Body of pancreas (tissue), 4 donors: ENCODE data around the gene ACAD8. TPM values are rescaled to one million over a fixed set of nuclear protein-coding genes. Genes with fewer than 3 reads are reported as not detected.

Experiments
- ATAC-seq: fragments of 150-250 bp; one replicate; pipeline ENCODE4 v1.9.1; 2016
- DNase-seq, 4 donors: peaks; one replicate each; pipeline ENCODE4 v3.0.0-alpha.2; 2019
- H3K27ac ChIP-seq, 4 donors: fragments of 200-600 bp; sonication (generic); 1 replicate in 3 of 4; 2 replicates in 1 of 4; pipeline versions ENCODE4 v1.5.1 to v1.6.1; 2016 to 2019; ENCODE audit warnings: mild to moderate bottlenecking in 1 of 4, mixed read lengths in 1 of 4, moderate library complexity in 1 of 4
- H3K27me3 ChIP-seq, 2 donors: fragments of 200-600 bp; sonication (generic); one replicate each; pipeline ENCODE4 v1.6.0; 2016; ENCODE audit warnings: mild to moderate bottlenecking in 1 of 2
- H3K36me3 ChIP-seq, 2 donors: fragments of 200-600 bp; sonication (generic); replicated peaks in 1 of 2; 2 replicates each; pipeline ENCODE4 v1.5.1; 2016; ENCODE audit warnings: low read depth in 2 of 2; ENCODE audit not compliant: insufficient read depth in 1 of 2
- H3K4me1 ChIP-seq: fragments of 200-600 bp; sonication (generic); one replicate; pipeline ENCODE4 v1.6.0; 2016
- H3K4me3 ChIP-seq, 2 donors: fragments of 200-600 bp; sonication (generic); 1 replicate in 1 of 2; 2 replicates in 1 of 2; pipeline ENCODE4 v1.5.1; 2016 to 2019
- H3K9me3 ChIP-seq, 3 donors: fragments of 200-600 bp; sonication (generic); 1 replicate in 2 of 3; 2 replicates in 1 of 3; pipeline ENCODE4 v1.5.1; 2016
- CTCF ChIP-seq, 7 experiments: fragments of 450-650 bp in 4 of 7; fragments of 200-600 bp in 3 of 7; sonication (generic) in 3 of 7; IDR thresholded peaks; one replicate each; pipeline ENCODE4 v1.5.1; 2016 to 2019; ENCODE audit warnings: antibody characterized with exemption in 7 of 7
- POLR2A ChIP-seq, 3 donors: fragments of 450-650 bp; IDR thresholded peaks; one replicate each; pipeline ENCODE4 v1.6.1; 2016; ENCODE audit warnings: antibody characterized with exemption in 3 of 3, mild to moderate bottlenecking in 2 of 3
- WGBS, 2 donors: methylation state at CpG; one replicate each; pipeline ENCODE4 v1.1.5; 2017; 5-methylcytosine and 5-hydroxymethylcytosine counted together
- intact Hi-C: fragments of 100-400 bp; cut with DNase I; formaldehyde crosslinking; loops from one replicate; pipeline ENCODE4 v1.15.1; 2023
- total RNA-seq, 2 donors: library from RNA; depleted of rRNA; stranded (reverse); fragments of >200 nt; gene quantifications; one replicate each; pipeline ENCODE4 v1.1.0, GENCODE V29; 2016

Gene ACAD8
- total RNA-seq, 2 donors from 2014 or later, result 30.9 to 39.2 TPM

DNA sequence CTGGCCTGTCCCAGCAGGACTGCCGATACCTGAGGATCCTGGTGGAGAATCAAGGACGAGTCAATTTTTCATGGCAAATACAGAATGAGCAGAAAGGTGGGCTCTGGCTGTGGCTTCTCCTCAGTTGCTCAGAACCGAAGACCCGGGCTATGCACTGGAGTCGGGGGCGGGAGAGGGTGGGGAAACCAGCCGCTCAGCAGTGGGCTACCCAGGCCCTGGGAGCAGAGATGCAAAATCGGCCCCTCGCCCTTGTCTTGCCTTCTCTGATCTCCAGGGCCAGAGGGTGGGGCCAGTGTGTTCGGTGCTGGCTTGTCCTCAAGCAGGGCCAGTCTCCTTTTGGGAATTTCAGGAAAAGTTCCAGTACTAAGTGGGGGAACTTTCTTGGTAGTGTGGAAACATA is 60.0 kb downstream of the ACAD8 start:
- Histone ChIP-seq H3K9me3 (peaks cover 0 to 4% (median 0%) of the 10 kb centered on the region in 3 donors), H3K27me3 (no peaks in the 10 kb centered on the region), H3K4me3 (no peak overlapping the region), H3K27ac (no peak overlapping the region), H3K36me3 (no peaks in the 10 kb centered on the region), H3K4me1 (no peaks in the 10 kb centered on the region)
- WGBS, 2 donors, result 82 to 92% methylated on average over 5 to 9 of the region's 10 CpGs
- intact Hi-C loops, result no loop called here
- no peak for ATAC-seq
- TF ChIP-seq CTCF (IDR thresholded peaks at IDR 0.05) (no peak), POLR2A (IDR thresholded peaks at IDR 0.05) (no peak)
- DNase-seq, result no peak

DNA sequence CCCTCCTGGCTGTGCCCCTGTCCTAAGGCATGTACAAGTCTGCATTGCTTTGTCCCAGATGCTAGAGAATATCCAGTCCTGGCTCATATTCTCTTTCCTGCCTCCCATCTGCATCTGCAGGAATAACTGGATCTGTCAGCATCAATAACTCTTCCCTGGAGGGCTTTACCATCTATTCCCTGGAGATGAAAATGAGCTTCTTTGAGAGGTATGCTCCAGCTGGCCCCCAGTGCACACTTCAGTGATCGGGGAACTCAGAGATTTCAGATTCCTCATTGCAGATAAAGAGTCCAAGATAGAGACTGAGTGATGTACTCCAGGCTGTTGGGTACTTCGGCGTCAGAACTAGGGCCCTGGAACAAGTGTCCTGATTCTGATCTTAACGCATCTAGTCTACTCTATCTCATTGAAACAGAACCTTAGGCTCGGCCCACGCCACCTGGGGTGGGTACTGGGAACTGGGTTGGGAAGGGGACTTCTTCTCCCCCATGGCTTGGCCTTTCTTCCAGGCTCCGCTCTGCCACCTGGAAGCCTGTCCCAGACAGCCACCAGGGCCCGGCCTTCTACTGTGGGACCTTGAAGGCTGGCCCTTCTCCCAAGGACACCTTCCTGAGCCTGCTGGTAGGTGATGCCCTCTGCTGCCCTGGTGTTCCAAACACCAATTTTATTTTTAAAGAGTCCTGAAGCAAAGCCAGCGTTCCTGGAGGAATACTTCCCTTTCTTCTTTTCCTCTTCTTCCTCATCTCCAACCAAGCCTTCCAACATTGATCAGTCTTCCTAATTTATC is 60.6 kb downstream of the ACAD8 start:
- ATAC-seq (peak; percentile 87), DNase-seq (peak; percentile 64 to 78 (median 71))
- Histone ChIP-seq H3K4me1 (no peaks in the 10 kb centered on the region), H3K36me3 (no peaks in the 10 kb centered on the region), H3K27ac (no peak overlapping the region), H3K9me3 (peaks cover 0 to 4% (median 0%) of the 10 kb centered on the region in 3 donors), H3K4me3 (no peak overlapping the region), H3K27me3 (no peaks in the 10 kb centered on the region)
- 66 to 68% methylated on average over 9 of the region's 9 CpGs for WGBS, 2 donors
- intact Hi-C loops, result no loop called here
- TF ChIP-seq POLR2A (IDR thresholded peaks at IDR 0.05) (no peak), CTCF (IDR thresholded peaks at IDR 0.05) (peak in 5 of 7 experiments; percentile 9 to 60 (median 52))

Other genes with a start within 250 kb of the ACAD8 start
- 10 to 100 TPM in 1 of 2 donors, 1 to 10 TPM in 1; 9.6 to 13.2 TPM for gene JAM3, start 184.5 kb upstream of the ACAD8 start, total RNA-seq
- gene NCAPD3, start 29.6 kb upstream of the ACAD8 start, total RNA-seq, result 10 to 100 TPM in 1 of 2 donors, 1 to 10 TPM in 1; 4.7 to 10.9 TPM
- 10 to 100 TPM; 23.7 to 34.8 TPM for gene VPS26B, start 28.9 kb upstream of the ACAD8 start, total RNA-seq
- gene THYN1, start 216 bp upstream of the ACAD8 start, total RNA-seq, result 10 to 100 TPM; 17.8 to 25.7 TPM
- gene GLB1L3, start 22.8 kb downstream of the ACAD8 start, total RNA-seq, result 1 to 10 TPM in 1 of 2 donors, not detected in 1; 1.3 TPM
- 10 to 100 TPM in 1 of 2 donors, 1 to 10 TPM in 1; 9.1 to 10.9 TPM for gene GLB1L2, start 78.4 kb downstream of the ACAD8 start, total RNA-seq
- under 1 TPM in 1 of 2 donors, not detected in 1; under 0.01 TPM for gene B3GAT1, start 158.7 kb downstream of the ACAD8 start, total RNA-seq